GM12892 (cell line): Measurements from ENCODE around the gene IL1RAPL2.
"Not testable (repeated sequence)": the region's sequence is repeated elsewhere in the genome, so short reads cannot be mapped to it uniquely, and the experiment has no call there.

Source experiments
- DNase-seq: peaks from one replicate; pipeline ENCODE4 v3.0.0; 2011; ENCODE audit not compliant: insufficient read length
- FAIRE-seq: peaks from 2 replicates; lab custom pipeline; 2011; peaks lifted over from hg19 to GRCh38; lab: Jason Lieb, UNC
- POLR2A ChIP-seq: IDR thresholded peaks from 2 replicates; pipeline ENCODE4 v1.6.1; 2011; ENCODE audit warnings: low read depth, low read length, control low read depth
- POLR2AphosphoS5 ChIP-seq: IDR thresholded peaks from 2 replicates; pipeline ENCODE4 v1.6.1; 2011; ENCODE audit warnings: low read depth, low read length, control low read depth
- TAF1 ChIP-seq: IDR thresholded peaks from 2 replicates; pipeline ENCODE4 v1.6.1; 2011; ENCODE audit warnings: low read depth, mild to moderate bottlenecking, control low read depth, low read length, borderline replicate concordance

The IL1RAPL2 gene

DNA sequence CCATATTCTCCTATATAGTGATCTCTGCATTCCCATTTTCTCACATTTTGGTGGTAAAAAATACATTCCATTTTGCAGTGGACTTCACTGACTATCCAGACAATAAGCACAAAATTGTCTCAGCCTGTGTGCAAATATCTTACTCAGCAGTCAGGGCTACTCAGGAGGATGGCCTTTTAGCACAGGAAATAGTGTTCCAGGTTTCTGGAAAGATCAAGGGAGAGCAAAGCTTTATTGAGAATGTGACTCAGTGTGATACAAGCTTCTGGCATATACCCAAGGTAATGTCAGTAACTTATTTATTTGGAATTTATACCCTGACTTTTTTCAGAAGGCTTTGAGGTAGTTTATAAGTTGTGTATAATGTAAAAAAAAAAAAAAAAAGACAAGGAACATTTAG, 421.1 kb downstream of the IL1RAPL2 start:
- TF ChIP-seq POLR2AphosphoS5 = no peak
- no peak for TF ChIP-seq TAF1
- TF ChIP-seq POLR2A = no peak
- no peak for FAIRE-seq

GRCh38 chrX:104988038-104988437, 422.0 kb downstream of the IL1RAPL2 start:
- TF ChIP-seq POLR2A (no peak), POLR2AphosphoS5 (no peak), TAF1 (no peak)
- no peak for FAIRE-seq

More for the DNA sequence above, 421.1 kb downstream of the IL1RAPL2 start:
- DNase-seq = no peak

DNA sequence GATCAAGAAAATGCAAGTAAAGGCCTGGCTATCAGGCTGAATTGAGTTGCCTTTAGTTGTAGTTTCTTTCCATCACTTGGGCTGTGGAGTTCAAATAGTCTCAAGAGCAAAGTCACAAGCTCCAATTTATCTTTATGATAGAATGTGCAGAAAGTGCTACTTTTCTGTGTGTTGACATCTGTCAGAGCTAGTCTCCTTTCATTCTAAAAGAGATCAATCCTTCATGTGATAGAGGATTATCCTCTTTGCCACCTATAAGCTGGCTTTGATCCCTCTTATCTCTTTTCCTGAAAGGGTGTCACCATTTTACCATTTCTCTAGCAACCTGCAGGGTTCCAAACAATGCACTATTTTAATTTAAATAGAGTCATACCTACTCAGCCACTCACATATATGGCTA, 429.5 kb downstream of the IL1RAPL2 start:
- TF ChIP-seq TAF1 (no peak), POLR2A (no peak), POLR2AphosphoS5 (no peak)
- FAIRE-seq (no peak), DNase-seq (no peak)

More at GRCh38 chrX:104988038-104988437, 422.0 kb downstream of the IL1RAPL2 start:
- DNase-seq = no peak

DNA sequence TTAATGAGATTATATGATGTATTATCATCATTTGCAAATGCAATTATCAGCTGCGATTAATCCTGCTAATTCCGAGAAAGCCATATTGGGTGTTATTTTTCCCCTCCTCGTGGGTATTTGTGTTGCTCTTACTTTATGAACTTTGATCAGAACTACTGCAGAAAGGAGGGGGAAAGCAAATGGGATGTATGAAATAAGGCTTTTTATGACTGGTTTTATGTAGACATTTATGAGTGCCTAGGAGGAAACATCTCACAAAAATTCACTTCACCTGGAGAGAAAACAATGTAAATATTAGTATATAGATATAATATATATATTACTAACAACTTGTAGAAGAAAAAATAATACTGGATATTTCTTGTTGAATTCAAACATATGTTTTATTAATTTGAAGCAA, 440.1 kb downstream of the IL1RAPL2 start:
- DNase-seq (no peak), FAIRE-seq (no peak)
- TF ChIP-seq TAF1 (no peak), POLR2A (no peak), POLR2AphosphoS5 (no peak)

GRCh38 chrX:105006996-105007395, 441.0 kb downstream of the IL1RAPL2 start:
- FAIRE-seq (no peak), DNase-seq (no peak)
- TF ChIP-seq POLR2AphosphoS5 (no peak), TAF1 (no peak)

- FAIRE-seq (no peak), DNase-seq (no peak)
- TF ChIP-seq POLR2A (no peak), TAF1 (no peak), POLR2AphosphoS5 (no peak)
Observed at GRCh38 chrX:105013719-105014118, 447.7 kb downstream of the IL1RAPL2 start.

- TF ChIP-seq POLR2AphosphoS5 (no peak), TAF1 (no peak), POLR2A (no peak)
- FAIRE-seq (no peak), DNase-seq (no peak)
Observed at GRCh38 chrX:105017641-105018040, 451.6 kb downstream of the IL1RAPL2 start.

DNA sequence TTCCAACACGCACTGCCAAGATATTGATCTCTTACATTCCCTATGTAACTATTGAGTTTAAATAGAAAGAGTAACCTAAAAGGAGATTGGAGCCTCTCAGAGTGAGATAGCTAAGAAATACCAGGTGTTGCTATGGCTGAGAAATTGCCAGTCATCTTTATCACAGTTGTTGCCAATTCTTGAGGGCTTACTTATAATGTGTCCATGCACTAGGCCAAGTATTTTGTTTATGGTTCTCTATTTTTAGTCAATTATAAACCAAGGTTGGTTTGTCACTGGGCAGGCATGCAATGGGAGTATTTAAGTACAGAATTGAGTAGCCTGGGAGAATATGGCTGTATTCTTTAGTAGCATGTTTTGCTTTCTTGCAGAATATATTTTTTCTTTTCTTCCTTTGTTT, 452.9 kb downstream of the IL1RAPL2 start:
- no peak for DNase-seq
- no peak for TF ChIP-seq POLR2A
- no peak for TF ChIP-seq TAF1
- TF ChIP-seq POLR2AphosphoS5 = no peak
- no peak for FAIRE-seq

- not testable (repeated sequence) for DNase-seq, FAIRE-seq
Observed at GRCh38 chrX:105028962-105029361, 463.0 kb downstream of the IL1RAPL2 start.

DNA sequence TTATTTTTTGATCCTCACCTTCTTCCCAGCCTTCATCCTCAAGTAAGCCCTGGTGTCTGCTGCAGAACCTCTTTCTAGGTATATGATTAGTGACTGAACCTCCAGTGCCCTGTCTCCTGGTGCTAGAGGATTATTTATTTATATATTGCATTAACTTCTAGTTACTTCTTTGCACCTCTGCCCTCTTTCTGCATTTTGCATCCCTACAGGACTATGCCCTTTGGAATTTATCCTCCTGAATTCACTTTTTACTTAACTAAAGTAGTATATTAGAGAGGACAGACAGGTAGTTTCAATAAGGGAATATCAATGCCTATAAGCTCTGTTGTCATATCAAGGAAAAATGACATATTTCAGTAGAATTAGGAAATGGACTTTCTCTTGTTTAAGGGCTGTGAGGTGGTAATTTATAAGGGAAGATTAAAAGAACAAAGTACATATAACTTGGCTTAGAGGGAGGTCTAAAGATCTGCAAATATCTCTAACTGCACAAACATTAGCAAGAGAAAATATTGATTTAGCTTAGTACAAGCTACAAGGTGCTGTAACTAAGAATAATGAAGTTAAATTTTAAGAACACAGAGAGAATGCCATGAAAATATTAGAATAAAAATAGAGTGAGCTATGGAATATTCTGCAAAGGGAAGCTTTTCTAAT, 472.8 kb downstream of the IL1RAPL2 start:
- no peak for DNase-seq
- no peak for FAIRE-seq
- TF ChIP-seq POLR2A (no peak), TAF1 (no peak), POLR2AphosphoS5 (no peak)

DNA sequence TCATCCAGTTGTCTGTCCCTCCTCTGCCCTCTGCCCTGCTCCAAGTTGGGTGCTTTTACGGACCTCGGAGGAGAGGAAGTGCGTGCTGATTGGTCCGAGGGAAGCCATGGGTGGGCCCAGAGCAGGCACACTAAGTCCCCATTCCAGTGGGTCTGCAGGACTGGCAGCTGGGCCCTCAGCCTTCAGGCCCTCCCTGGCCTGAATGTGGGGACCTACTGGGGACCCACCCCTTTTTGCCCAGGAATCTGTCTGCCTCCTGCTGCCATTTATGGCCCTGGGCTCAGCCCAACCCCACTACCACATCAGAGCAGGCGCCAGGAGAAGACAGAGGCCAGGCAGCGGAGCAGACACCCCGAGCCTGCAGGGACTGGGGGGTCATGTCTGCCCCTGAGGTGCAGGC, 484.9 kb downstream of the IL1RAPL2 start:
- no peak for DNase-seq

GRCh38 chrX:105051364-105051763, 485.4 kb downstream of the IL1RAPL2 start:
- FAIRE-seq (no peak), DNase-seq (no peak)
- TF ChIP-seq POLR2A (no peak), TAF1 (no peak), POLR2AphosphoS5 (no peak)

More for the DNA sequence above, 484.9 kb downstream of the IL1RAPL2 start:
- FAIRE-seq = no peak
- TF ChIP-seq TAF1 (no peak), POLR2A (no peak), POLR2AphosphoS5 (no peak)

DNA sequence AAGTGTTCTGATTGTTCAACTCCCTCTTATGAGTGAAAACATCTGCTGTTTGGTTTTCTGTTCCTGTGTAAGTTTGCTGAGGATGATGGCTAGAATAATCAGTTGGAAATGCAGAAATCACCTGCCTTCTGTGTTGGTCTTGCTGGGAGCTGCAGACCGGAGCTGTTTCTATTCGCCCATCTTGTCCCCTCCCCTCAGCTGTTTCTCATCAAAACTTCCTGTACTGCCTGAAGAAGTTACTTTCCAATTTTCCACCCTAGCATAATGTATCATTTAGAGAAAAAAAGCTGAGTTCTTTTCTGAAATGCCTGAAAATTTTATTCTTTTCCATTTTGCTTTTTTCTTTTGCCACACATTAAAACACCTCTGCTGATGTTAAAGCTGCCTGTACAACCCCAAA, 486.9 kb downstream of the IL1RAPL2 start:
- DNase-seq (no peak), FAIRE-seq (no peak)
- TF ChIP-seq TAF1 (no peak), POLR2AphosphoS5 (no peak), POLR2A (no peak)

DNA sequence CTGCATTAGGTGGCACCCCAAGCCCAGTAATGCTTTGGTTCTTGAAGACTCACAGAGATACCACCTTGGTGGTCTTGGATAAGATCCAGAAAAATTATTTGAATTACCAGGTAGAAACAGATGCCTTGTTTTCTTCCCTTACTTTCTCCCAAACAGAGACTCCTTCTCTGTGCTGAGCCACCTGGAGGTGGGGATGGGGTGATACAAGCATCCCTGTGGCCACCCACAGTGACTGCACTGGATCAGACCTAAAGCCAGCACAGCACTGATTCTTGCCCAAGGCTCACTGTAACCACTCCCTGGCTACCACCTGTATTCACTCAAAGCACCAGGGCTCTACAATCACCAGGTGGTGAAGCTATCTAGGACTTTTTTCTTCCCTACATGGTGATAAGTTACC, 497.7 kb downstream of the IL1RAPL2 start:
- FAIRE-seq (no peak), DNase-seq (no peak)
- no peak for TF ChIP-seq POLR2AphosphoS5
- TF ChIP-seq TAF1 = no peak
- TF ChIP-seq POLR2A = no peak
